ENCODE results near the gene ADAM22. TPM values are rescaled to one million over a fixed set of nuclear protein-coding genes. Genes with fewer than 3 reads are reported as not detected.

ADAM22 gene
- total and polyA plus RNA-seq, 3 donors from 2014 or later = 2.9 to 4.4 (median 4.4) TPM

- intact Hi-C loops (cut with DNase I; ENCODE audit: low total_unique reads) = no loop called here
- Histone ChIP-seq H3K27me3 (no peaks in the 10 kb centered on the region), H3K9me3 (no peaks in the 10 kb centered on the region), H3K27ac (no peak overlapping the region), H3K36me3 (ENCODE audit: low read depth, missing control alignments) (no peaks in the 10 kb centered on the region), H3K4me3 (no peak overlapping the region), H3K4me1 (no peaks in the 10 kb centered on the region)
- TF ChIP-seq CTCF (IDR thresholded peaks at IDR 0.05) (no peak), POLR2A (IDR thresholded peaks at IDR 0.05) (no peak)
- DNase-seq = no peak
Measured at GRCh38 chr7:88002617-88003016, 68.6 kb downstream of the ADAM22 start.

GRCh38 chr7:88003581-88003980, 69.5 kb downstream of the ADAM22 start:
- Histone ChIP-seq H3K4me1 (no peaks in the 10 kb centered on the region), H3K36me3 (ENCODE audit: low read depth, missing control alignments) (no peaks in the 10 kb centered on the region), H3K27me3 (no peaks in the 10 kb centered on the region), H3K4me3 (no peak overlapping the region), H3K9me3 (no peaks in the 10 kb centered on the region), H3K27ac (no peak overlapping the region)
- 80 to 86% methylated on average over 3 of the region's 3 CpGs for WGBS, 2 donors
- intact Hi-C loops (cut with DNase I; ENCODE audit: low total_unique reads) = no loop called here
- TF ChIP-seq POLR2A (IDR thresholded peaks at IDR 0.05) = no peak
- TF ChIP-seq CTCF (IDR thresholded peaks at IDR 0.05) = no peak
- DNase-seq = no peak

GRCh38 chr7:88005191-88005590, 71.1 kb downstream of the ADAM22 start:
- no peak overlapping the region for H3K27ac ChIP-seq
- no peak overlapping the region for H3K4me3 ChIP-seq
- H3K27me3 ChIP-seq = no peaks in the 10 kb centered on the region
- TF ChIP-seq POLR2A (IDR thresholded peaks at IDR 0.05) = no peak
- no peak for TF ChIP-seq CTCF (IDR thresholded peaks at IDR 0.05)
- DNase-seq = no peak
- no peaks in the 10 kb centered on the region for H3K9me3 ChIP-seq
- no peaks in the 10 kb centered on the region for H3K4me1 ChIP-seq
- intact Hi-C loops (cut with DNase I; ENCODE audit: low total_unique reads) = no loop called here
- H3K36me3 ChIP-seq (ENCODE audit: low read depth, missing control alignments) = no peaks in the 10 kb centered on the region

- no peak overlapping the region for H3K4me3 ChIP-seq
- DNase-seq = no peak
- no peaks in the 10 kb centered on the region for H3K27me3 ChIP-seq
- TF ChIP-seq CTCF (IDR thresholded peaks at IDR 0.05) (no peak), POLR2A (IDR thresholded peaks at IDR 0.05) (no peak)
- no peak overlapping the region for H3K27ac ChIP-seq
- no peaks in the 10 kb centered on the region for H3K4me1 ChIP-seq
- no peaks in the 10 kb centered on the region for H3K36me3 ChIP-seq (ENCODE audit: low read depth, missing control alignments)
- intact Hi-C loops (cut with DNase I; ENCODE audit: low total_unique reads) = no loop called here
- WGBS, 2 donors = 87 to 92% methylated on average over 3 of the region's 3 CpGs
- no peaks in the 10 kb centered on the region for H3K9me3 ChIP-seq
Measured at GRCh38 chr7:88009651-88010050, 75.6 kb downstream of the ADAM22 start.

- DNase-seq = no peak
- H3K27ac ChIP-seq = no peak overlapping the region
- no peaks in the 10 kb centered on the region for H3K4me1 ChIP-seq
- no peaks in the 10 kb centered on the region for H3K9me3 ChIP-seq
- no peaks in the 10 kb centered on the region for H3K27me3 ChIP-seq
- no peaks in the 10 kb centered on the region for H3K36me3 ChIP-seq (ENCODE audit: low read depth, missing control alignments)
- H3K4me3 ChIP-seq = no peak overlapping the region
- intact Hi-C loops (cut with DNase I; ENCODE audit: low total_unique reads) = no loop called here
- no peak for TF ChIP-seq CTCF (IDR thresholded peaks at IDR 0.05)
- no peak for TF ChIP-seq POLR2A (IDR thresholded peaks at IDR 0.05)
Measured at GRCh38 chr7:88012086-88012485, 78.0 kb downstream of the ADAM22 start.
